Endothelial cell of umbilical vein (primary cell): ENCODE measurements around the gene SRGAP1. TPM values are rescaled to one million over a fixed set of nuclear protein-coding genes. Genes with fewer than 3 reads are reported as not detected.
A peak's percentile ranks its signal among the peaks of the same experiment; 100 is the strongest.

ENCODE experiments used
- BruUV-seq: library from RNA; stranded (reverse); fragments of 400-500 nt; replicated peaks from 2 replicates; lab custom pipeline; 2021; lab: Mats Ljungman, UMichigan
- CTCF ChIA-PET: fragments of 300-600, 350-600 bp; sonication (Branson Sonifier 250); formaldehyde crosslinking; loops from one replicate; lab custom pipeline; 2021; ENCODE audit warnings: antibody characterized with exemption, inconsistent platforms; lab: Charles Lee
- POLR2A ChIA-PET: fragments of 300-600, 350-600 bp; sonication (Branson Sonifier 250); formaldehyde crosslinking; loops from one replicate; lab custom pipeline; 2021; ENCODE audit warnings: antibody characterized with exemption, inconsistent platforms; lab: Charles Lee
- DNase-seq: peaks from one replicate; pipeline ENCODE4 v3.0.0-alpha.2; 2011; ENCODE audit warnings: low read depth, low spot score
- FAIRE-seq: peaks from 2 replicates; lab custom pipeline; 2011; peaks lifted over from hg19 to GRCh38; lab: Jason Lieb, UNC
- H2AFZ ChIP-seq: 2 replicates; pipeline ENCODE4 v1.6.0; 2012; ENCODE audit warnings: low read depth, low read length, control low read depth, inconsistent platforms
- H3K27ac ChIP-seq: 2 replicates; pipeline ENCODE4 v1.5.1; 2011; ENCODE audit warnings: low read depth, mild to moderate bottlenecking, control low read depth, low read length, moderate library complexity; ENCODE audit not compliant: insufficient read depth
- H3K27me3 ChIP-seq, 2 experiments: 2 replicates each; pipeline versions ENCODE4 v1.6.0 to v1.6.1; 2011; ENCODE audit warnings: low read length in 2 of 2, mixed read lengths in 1 of 2; ENCODE audit not compliant: control insufficient read depth in 2 of 2, insufficient read depth in 2 of 2
- H3K36me3 ChIP-seq, 2 experiments: 2 replicates in 1 of 2; 3 replicates in 1 of 2; pipeline ENCODE4 v1.5.1; 2011; ENCODE audit warnings: low read length in 2 of 2, mild to moderate bottlenecking in 1 of 2, moderate library complexity in 1 of 2; ENCODE audit not compliant: control insufficient read depth in 2 of 2, insufficient read depth in 2 of 2; ENCODE audit errors: extremely low read depth in 1 of 2
- H3K4me1 ChIP-seq: 3 replicates; pipeline ENCODE4 v1.5.1; 2011; ENCODE audit warnings: mild to moderate bottlenecking, low read length; ENCODE audit not compliant: control insufficient read depth, insufficient read depth; ENCODE audit errors: extremely low read depth
- H3K4me2 ChIP-seq: 2 replicates; pipeline ENCODE4 v1.6.1; 2011; ENCODE audit warnings: low read length, control low read depth, mixed read lengths; ENCODE audit not compliant: insufficient read depth
- H3K4me3 ChIP-seq, 3 experiments: fragments of 200-600 bp in 1 of 3; sonication (generic), shearing (Covaris generic) in 1 of 3; replicated peaks in 1 of 3; 2 replicates each; pipeline ENCODE4 v1.5.1; 2011 to 2016; ENCODE audit warnings: control low read depth in 3 of 3, low read length in 3 of 3, mild to moderate bottlenecking in 2 of 3, inconsistent platforms in 1 of 3, low read depth in 1 of 3, moderate library complexity in 1 of 3; ENCODE audit not compliant: insufficient read depth in 1 of 3
- H3K79me2 ChIP-seq: 2 replicates; pipeline ENCODE4 v1.6.0; 2012; ENCODE audit warnings: low read length, inconsistent platforms; ENCODE audit not compliant: control insufficient read depth, insufficient read depth
- H3K9ac ChIP-seq: replicated peaks from 2 replicates; pipeline ENCODE3; 2011; ENCODE audit warnings: low read length, control low read depth; ENCODE audit not compliant: insufficient read depth; ENCODE audit errors: extremely low read depth
- H3K9me1 ChIP-seq: replicated peaks from 3 replicates; pipeline ENCODE4 v1.6.0; 2011; ENCODE audit warnings: mild to moderate bottlenecking, low read length; ENCODE audit not compliant: control insufficient read depth, insufficient read depth; ENCODE audit errors: extremely low read depth
- H3K9me3 ChIP-seq: replicated peaks from 2 replicates; pipeline ENCODE4 v1.5.1; 2012; ENCODE audit warnings: low read length, inconsistent platforms; ENCODE audit not compliant: control insufficient read depth, insufficient read depth
- H4K20me1 ChIP-seq: replicated peaks from 2 replicates; pipeline ENCODE3; 2011; ENCODE audit warnings: mild to moderate bottlenecking, low read length; ENCODE audit not compliant: control insufficient read depth, insufficient read depth; ENCODE audit errors: extremely low read depth
- CTCF ChIP-seq, 2 donors: IDR thresholded peaks; 1 replicate in 1 of 2; 2 replicates in 1 of 2; pipeline ENCODE4 v1.5.1; 2011; ENCODE audit warnings: low read length in 2 of 2, mild to moderate bottlenecking in 2 of 2, moderate library complexity in 2 of 2, control low read depth in 1 of 2, inconsistent platforms in 1 of 2, low read depth in 1 of 2; ENCODE audit not compliant: insufficient read depth in 1 of 2; ENCODE audit errors: extremely low read depth in 1 of 2
- EZH2 ChIP-seq: IDR thresholded peaks from 2 replicates; pipeline ENCODE4 v1.6.1; 2012; ENCODE audit warnings: borderline replicate concordance, low read depth, mild to moderate bottlenecking, moderate library complexity, low read length, inconsistent platforms; ENCODE audit not compliant: severe bottlenecking
- FOS ChIP-seq: IDR thresholded peaks from 2 replicates; pipeline ENCODE4 v1.6.1; 2011; ENCODE audit warnings: mild to moderate bottlenecking, low read length, moderate library complexity, borderline replicate concordance; ENCODE audit not compliant: insufficient read depth
- GATA2 ChIP-seq: IDR thresholded peaks from 2 replicates; pipeline ENCODE4 v1.7.0; 2011; ENCODE audit warnings: low read depth, mild to moderate bottlenecking, moderate library complexity, mixed read lengths, low read length; ENCODE audit not compliant: insufficient read length, insufficient read depth
- JUN ChIP-seq: IDR thresholded peaks from 2 replicates; pipeline ENCODE4 v1.6.1; 2011; ENCODE audit warnings: borderline replicate concordance, low read depth; ENCODE audit not compliant: insufficient read length, insufficient read depth
- MAX ChIP-seq: IDR thresholded peaks from 2 replicates; pipeline ENCODE4 v1.6.1; 2011; ENCODE audit not compliant: insufficient read depth, insufficient read length
- MYC ChIP-seq: IDR thresholded peaks from one replicate; pipeline ENCODE4 v1.6.1; 2011; ENCODE audit warnings: mild to moderate bottlenecking, low read depth, low read length
- POLR2A ChIP-seq: IDR thresholded peaks from 2 replicates; pipeline ENCODE4 v1.6.1; 2012; ENCODE audit warnings: low read depth, mild to moderate bottlenecking, control low read depth, low read length
- POLR2AphosphoS5 ChIP-seq: IDR thresholded peaks from 2 replicates; pipeline ENCODE4 v1.6.1; 2012; ENCODE audit warnings: low read depth, mild to moderate bottlenecking, control low read depth, low read length, moderate library complexity; ENCODE audit not compliant: insufficient read depth
- dilution Hi-C: fragments of 300-500 bp; cut with MboI; formaldehyde crosslinking; loops from one replicate; pipeline ENCODE4 v1.15.0; 2019; ENCODE audit warnings: low sequenced_read_pairs; ENCODE audit not compliant: extremely low pct_ligation_motif_present
- intact Hi-C: fragments of 100-400 bp; cut with micrococcal nuclease; formaldehyde crosslinking; loops from one replicate; pipeline ENCODE4 v1.10.0; 2022
- polyA plus RNA-seq, 4 experiments: library from polyadenylated mRNA; depleted of rRNA in 3 of 4; stranded (reverse) in 3 of 4; unstranded in 1 of 4; fragments of >200 nt; gene quantifications; 2 replicates each; pipeline versions ENCODE4 v1.2.1 to v1.2.3, GENCODE V29; 2011 to 2012; ENCODE audit warnings: missing spikeins in 1 of 4
- total RNA-seq: library from RNA; stranded (reverse); gene quantifications from 2 replicates; pipeline ENCODE4 v1.2.3, GENCODE V29; 2021

The SRGAP1 gene
- total and polyA plus RNA-seq, 2 donors (not counting 3 experiments of a cell fraction or from before 2014, with no cell fraction given): 4.9 to 16.3 TPM

GRCh38 chr12:64097366-64098105 is 253.0 kb downstream of the SRGAP1 start:
- H3K27ac ChIP-seq: no peak overlapping the region
- BruUV-seq: no TSS peak

GRCh38 chr12:64098709-64099354 is 254.3 kb downstream of the SRGAP1 start:
- no peak overlapping the region for H3K4me2 ChIP-seq
- H3K36me3 ChIP-seq: no peaks in the 10 kb centered on the region
- ChIA-PET CTCF (interaction anchor here (1.2 to 1.7 kb wide), 2 partner anchors 11 to 255 kb away, joined by 4 to 5 read pairs; partner anchors contain the start of gene SRGAP1), POLR2A (no interaction called here)
- dilution Hi-C loops: no loop called here
- no peaks in the 10 kb centered on the region for H3K79me2 ChIP-seq
- no peaks in the 10 kb centered on the region for H4K20me1 ChIP-seq
- FAIRE-seq (no peak), DNase-seq (peak; percentile 63)
- no peak overlapping the region for H3K27ac ChIP-seq
- no peak overlapping the region for H3K9ac ChIP-seq
- no peak for TF ChIP-seq MYC
- no peak for TF ChIP-seq POLR2A
- TF ChIP-seq GATA2: no peak
- no peak for TF ChIP-seq JUN
- TF ChIP-seq CTCF (IDR thresholded peaks at IDR 0.05; ENCODE audit: extremely low read depth in 1 of 2, insufficient read depth in 1 of 2, low read depth in 1 of 2, low read length in 2 of 2): no peak
- no peak for TF ChIP-seq FOS
- TF ChIP-seq MAX: no peak
- no peak for TF ChIP-seq POLR2AphosphoS5
- no peak for TF ChIP-seq EZH2
- H2AFZ ChIP-seq: no peak overlapping the region
- H3K4me1 ChIP-seq: no peaks in the 10 kb centered on the region
- no peak overlapping the region for H3K4me3 ChIP-seq
- intact Hi-C loops: loop anchor here (1.0 to 5.0 kb wide), 2 partner anchors 63 to 255 kb away; partner anchors contain the start of gene SRGAP1
- H3K9me1 ChIP-seq: no peaks in the 10 kb centered on the region
- no peaks in the 10 kb centered on the region for H3K9me3 ChIP-seq
- no peaks in the 10 kb centered on the region for H3K27me3 ChIP-seq
- BruUV-seq: no TSS peak

More at GRCh38 chr12:64097366-64098105, 253.0 kb downstream of the SRGAP1 start:
- ChIA-PET CTCF (interaction anchor here (0.7 to 1.6 kb wide), 6 partner anchors 11 to 258 kb away, joined by 3 to 5 read pairs (median 4); partner anchors contain the start of gene SRGAP1), POLR2A (no interaction called here)
- no peak overlapping the region for H2AFZ ChIP-seq
- peak; percentile 59 for DNase-seq
- H3K4me3 ChIP-seq: no peak overlapping the region
- no peaks in the 10 kb centered on the region for H3K4me1 ChIP-seq
- dilution Hi-C loops: no loop called here
- H3K9me1 ChIP-seq: no peaks in the 10 kb centered on the region
- intact Hi-C loops: loop anchor here (5.0 kb wide), 1 partner anchor 65 kb away; no protein-coding TSS in a partner anchor
- H3K9me3 ChIP-seq: no peaks in the 10 kb centered on the region
- no peak for TF ChIP-seq JUN
- TF ChIP-seq FOS: peak; percentile 55
- TF ChIP-seq POLR2AphosphoS5: no peak
- no peaks in the 10 kb centered on the region for H3K79me2 ChIP-seq
- no peaks in the 10 kb centered on the region for H4K20me1 ChIP-seq
- H3K9ac ChIP-seq: no peak overlapping the region
- no peaks in the 10 kb centered on the region for H3K36me3 ChIP-seq
- FAIRE-seq: no peak
- H3K27me3 ChIP-seq: no peaks in the 10 kb centered on the region
- H3K4me2 ChIP-seq: no peak overlapping the region
